Activated T-cell treated with anti-CD3 and anti-CD28 coated beads, Interleukin-2, amount 50 U/mL, for 24 hours (primary cell): Measurements from ENCODE around the gene PIGP.
"Not testable (repeated sequence)": the region's sequence is repeated elsewhere in the genome, so short reads cannot be mapped to it uniquely, and the experiment has no call there.

Experiments
- DNase-seq: peaks from one replicate; pipeline ENCODE4 v3.0.0-alpha.2; 2020
- H3K27ac Mint-ChIP-seq: 2 replicates; pipeline ENCODE4 v1.8.0; 2020; ENCODE audit warnings: mild to moderate bottlenecking, mixed read lengths
- H3K27me3 Mint-ChIP-seq: 2 replicates; pipeline ENCODE4 v1.8.0; 2020; ENCODE audit warnings: mixed read lengths
- H3K36me3 Mint-ChIP-seq: 2 replicates; pipeline ENCODE4 v1.8.0; 2020; ENCODE audit warnings: low read depth, mixed read lengths
- H3K4me1 Mint-ChIP-seq: 2 replicates; pipeline ENCODE4 v1.8.0; 2020; ENCODE audit warnings: low read depth, mixed read lengths
- H3K4me3 Mint-ChIP-seq: 2 replicates; pipeline ENCODE4 v1.8.0; 2020; ENCODE audit warnings: mild to moderate bottlenecking, moderate library complexity, mixed read lengths
- H3K9me3 Mint-ChIP-seq: 2 replicates; pipeline ENCODE4 v1.8.0; 2020; ENCODE audit warnings: mixed read lengths

The PIGP gene

DNA sequence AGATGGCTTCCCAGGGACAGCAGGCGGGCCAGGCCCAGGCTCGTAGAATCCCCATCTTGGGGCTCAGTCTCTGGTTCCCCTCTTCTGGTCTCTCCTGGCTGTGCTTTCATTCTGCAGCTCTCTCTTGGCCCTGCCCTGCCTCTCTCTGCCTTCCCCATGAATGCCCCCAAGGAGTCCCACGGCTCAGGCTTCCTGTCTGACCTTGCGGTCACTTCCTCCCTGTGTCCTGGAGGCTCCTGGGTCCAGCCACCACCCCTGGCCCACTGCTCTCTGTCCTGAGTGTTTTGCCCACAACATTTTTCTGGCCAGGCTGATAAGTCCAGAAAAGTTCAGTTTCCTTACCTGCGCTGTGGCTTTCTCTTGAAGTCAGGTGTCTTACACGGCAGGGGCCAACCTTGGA lies 29.1 kb downstream of the PIGP start:
- DNase-seq, result no peak
- no peak overlapping the region for H3K4me3 Mint-ChIP-seq
- H3K9me3 Mint-ChIP-seq, result no peaks in the 10 kb centered on the region
- H3K4me1 Mint-ChIP-seq, result peaks cover 12% of the 10 kb centered on the region
- no peaks in the 10 kb centered on the region for H3K27me3 Mint-ChIP-seq
- no peaks in the 10 kb centered on the region for H3K36me3 Mint-ChIP-seq
- H3K27ac Mint-ChIP-seq, result no peak overlapping the region

GRCh38 chr21:37041706-37042271 lies 31.1 kb downstream of the PIGP start:
- no peaks in the 10 kb centered on the region for H3K9me3 Mint-ChIP-seq
- no peak overlapping the region for H3K27ac Mint-ChIP-seq
- no peaks in the 10 kb centered on the region for H3K36me3 Mint-ChIP-seq
- H3K4me1 Mint-ChIP-seq, result peaks cover 12% of the 10 kb centered on the region
- no peak overlapping the region for H3K4me3 Mint-ChIP-seq
- no peaks in the 10 kb centered on the region for H3K27me3 Mint-ChIP-seq
- no peak for DNase-seq

DNA sequence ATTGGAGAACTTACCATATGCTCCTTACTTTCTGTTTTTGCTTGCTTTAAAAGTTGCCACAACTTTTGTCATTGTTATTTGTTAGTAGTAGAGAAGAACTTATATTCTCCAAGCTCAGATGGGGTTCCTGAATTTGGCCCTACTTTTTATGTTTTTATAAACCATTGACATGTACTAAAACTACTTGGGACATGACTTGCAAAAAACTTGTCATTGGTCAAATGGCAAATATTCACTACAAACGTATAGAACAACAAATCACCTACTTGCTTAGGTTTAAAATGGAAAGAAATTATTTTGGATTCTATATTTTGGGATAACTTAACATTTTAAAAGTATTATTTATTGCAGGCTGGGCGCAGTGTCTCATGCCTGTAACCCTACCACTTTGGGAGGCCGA lies 32.7 kb downstream of the PIGP start:
- H3K4me3 Mint-ChIP-seq, result no peak overlapping the region
- H3K4me1 Mint-ChIP-seq, result peaks cover 6% of the 10 kb centered on the region
- H3K9me3 Mint-ChIP-seq, result no peaks in the 10 kb centered on the region

DNA sequence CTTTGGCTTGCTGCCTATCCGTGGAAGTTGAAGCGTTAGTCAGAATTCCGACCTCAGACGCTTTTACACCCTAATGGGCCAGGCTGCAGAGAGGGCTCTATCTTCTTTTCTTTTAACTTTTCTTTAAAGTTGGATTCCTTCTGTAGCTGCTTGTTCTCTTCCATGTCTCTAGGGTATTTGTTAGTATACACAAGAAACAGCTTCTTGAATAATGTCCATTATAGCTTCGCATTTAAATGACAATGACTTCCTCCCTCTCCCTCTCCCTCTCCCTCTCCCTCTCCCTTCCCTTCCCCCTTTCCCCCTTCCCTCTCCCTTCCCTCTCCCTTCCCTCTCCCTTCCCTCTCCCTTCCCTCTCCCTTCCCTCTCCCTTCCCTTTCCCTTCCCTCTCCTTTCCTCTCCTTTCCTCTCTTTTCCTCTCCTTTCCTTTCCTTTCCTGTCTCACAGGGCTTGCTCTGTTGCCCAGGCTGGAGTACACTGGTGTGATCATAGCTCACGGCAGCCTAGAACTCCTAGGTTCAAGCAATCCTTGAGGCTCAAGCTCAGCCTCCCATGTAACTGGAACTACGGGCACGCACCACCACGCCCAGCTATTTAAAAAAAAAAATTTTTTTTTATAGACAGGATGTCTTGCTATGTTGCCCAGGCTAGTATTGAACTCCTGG lies 33.3 kb downstream of the PIGP start:
- no peak overlapping the region for H3K27ac Mint-ChIP-seq
- no peak for DNase-seq
- H3K4me3 Mint-ChIP-seq, result no peak overlapping the region
- H3K27me3 Mint-ChIP-seq, result no peaks in the 10 kb centered on the region
- H3K9me3 Mint-ChIP-seq, result no peaks in the 10 kb centered on the region
- H3K36me3 Mint-ChIP-seq, result no peaks in the 10 kb centered on the region
- H3K4me1 Mint-ChIP-seq, result peaks cover under 1% of the 10 kb centered on the region

More for the DNA sequence above, 32.7 kb downstream of the PIGP start:
- Mint-ChIP-seq H3K27me3 (no peaks in the 10 kb centered on the region), H3K27ac (no peak overlapping the region), H3K36me3 (no peaks in the 10 kb centered on the region)
- DNase-seq, result no peak

DNA sequence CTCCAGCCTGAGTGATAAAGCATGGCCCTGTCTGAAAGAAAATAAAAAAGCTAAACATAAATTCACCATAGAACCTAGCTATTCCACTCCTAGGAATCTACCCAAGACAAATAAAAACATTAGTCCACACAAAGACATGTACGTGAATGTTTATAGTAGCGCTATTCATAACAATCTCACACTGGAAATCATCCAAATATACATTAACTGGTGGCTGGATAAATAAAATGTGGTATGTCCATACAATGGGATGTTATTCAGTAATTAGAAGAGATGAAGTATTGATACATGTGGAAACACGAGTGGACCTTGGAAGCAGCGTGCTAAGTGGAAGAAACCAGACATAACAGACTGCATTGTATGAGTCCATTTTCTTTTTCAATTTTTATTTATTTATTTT lies 36.7 kb downstream of the PIGP start:
- peaks cover 3% of the 10 kb centered on the region for H3K4me1 Mint-ChIP-seq
- H3K27ac Mint-ChIP-seq, result no peak overlapping the region
- no peaks in the 10 kb centered on the region for H3K9me3 Mint-ChIP-seq
- DNase-seq, result no peak
- H3K36me3 Mint-ChIP-seq, result no peaks in the 10 kb centered on the region
- no peaks in the 10 kb centered on the region for H3K27me3 Mint-ChIP-seq
- H3K4me3 Mint-ChIP-seq, result no peak overlapping the region

- not testable (repeated sequence) for DNase-seq, H3K27me3 Mint-ChIP-seq, H3K4me1 Mint-ChIP-seq, H3K27ac Mint-ChIP-seq, H3K4me3 Mint-ChIP-seq, H3K9me3 Mint-ChIP-seq, H3K36me3 Mint-ChIP-seq
Observed at GRCh38 chr21:37034394-37034793, 38.5 kb downstream of the PIGP start.

GRCh38 chr21:37032877-37033471 lies 39.9 kb downstream of the PIGP start:
- Mint-ChIP-seq H3K4me1 (peaks cover 3% of the 10 kb centered on the region), H3K27me3 (no peaks in the 10 kb centered on the region), H3K36me3 (no peaks in the 10 kb centered on the region), H3K4me3 (no peak overlapping the region), H3K9me3 (no peaks in the 10 kb centered on the region), H3K27ac (no peak overlapping the region)
- no peak for DNase-seq

DNA sequence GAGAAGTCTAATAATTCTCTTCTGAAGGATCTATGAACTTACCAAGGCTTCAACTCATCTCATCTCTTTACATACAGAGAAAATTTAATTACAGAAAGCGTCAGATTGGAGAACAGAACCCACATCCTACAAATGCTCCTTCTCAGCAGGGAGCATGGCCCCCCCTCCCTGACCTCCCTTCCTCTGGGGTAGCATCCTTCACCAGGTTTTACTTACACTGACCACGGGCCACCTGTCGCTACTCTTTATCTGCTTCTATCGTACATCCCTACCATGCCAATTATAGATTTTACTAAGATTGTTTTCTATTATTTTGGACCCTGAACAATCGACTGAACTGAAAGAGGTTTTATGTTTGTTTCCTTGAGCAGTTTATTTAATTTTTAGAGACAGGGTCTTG lies 40.6 kb downstream of the PIGP start:
- no peak for DNase-seq
- H3K27ac Mint-ChIP-seq, result no peak overlapping the region
- no peaks in the 10 kb centered on the region for H3K36me3 Mint-ChIP-seq
- no peak overlapping the region for H3K4me3 Mint-ChIP-seq
- H3K9me3 Mint-ChIP-seq, result no peaks in the 10 kb centered on the region
- H3K4me1 Mint-ChIP-seq, result peaks cover 3% of the 10 kb centered on the region
- no peaks in the 10 kb centered on the region for H3K27me3 Mint-ChIP-seq

- Mint-ChIP-seq H3K4me3 (no peak overlapping the region), H3K4me1 (peaks cover 3% of the 10 kb centered on the region), H3K9me3 (no peaks in the 10 kb centered on the region), H3K27ac (no peak overlapping the region), H3K27me3 (no peaks in the 10 kb centered on the region), H3K36me3 (no peaks in the 10 kb centered on the region)
- DNase-seq, result no peak
Observed at GRCh38 chr21:37030864-37031263, 42.0 kb downstream of the PIGP start.

DNA sequence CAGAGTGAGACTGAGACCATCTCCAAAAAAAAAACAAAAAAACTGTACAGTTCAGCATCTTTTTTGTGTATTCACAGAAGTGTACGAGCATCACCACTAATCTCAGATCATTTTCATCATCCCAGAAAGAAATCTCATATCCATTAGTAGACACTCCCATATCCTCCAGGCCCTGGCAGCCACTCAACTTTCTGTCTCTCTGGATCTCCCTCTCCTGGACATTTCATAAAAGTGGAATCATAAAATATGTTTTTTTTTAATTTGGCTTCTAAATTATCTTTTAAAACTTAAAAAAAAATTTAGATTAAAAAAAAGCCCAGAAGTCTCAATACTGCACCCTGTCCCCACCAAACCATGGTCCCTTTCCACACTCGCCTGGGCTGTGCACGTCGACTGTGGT lies 44.3 kb downstream of the PIGP start:
- no peak for DNase-seq

DNA sequence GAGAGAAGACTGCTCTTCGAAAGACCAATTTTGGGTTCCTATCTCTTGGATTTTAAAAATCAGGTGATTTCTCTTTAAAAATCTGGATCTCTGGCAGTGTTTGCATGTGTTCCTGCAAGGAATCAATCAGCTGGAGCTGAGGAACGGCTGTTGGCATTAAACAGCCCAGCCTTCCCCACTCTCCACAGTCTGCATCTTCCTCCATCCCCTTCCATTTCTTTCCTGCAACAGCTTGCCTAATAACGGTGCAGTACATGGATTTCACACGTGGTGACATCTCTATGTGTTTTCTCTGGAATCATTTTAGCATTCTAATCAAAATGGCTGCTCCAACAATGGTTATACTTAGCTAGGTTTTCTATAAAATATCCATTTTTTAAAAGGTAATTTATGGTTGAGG lies 46.4 kb downstream of the PIGP start:
- H3K36me3 Mint-ChIP-seq, result no peaks in the 10 kb centered on the region
- H3K9me3 Mint-ChIP-seq, result no peaks in the 10 kb centered on the region
- H3K27me3 Mint-ChIP-seq, result no peaks in the 10 kb centered on the region
- H3K4me3 Mint-ChIP-seq, result no peak overlapping the region
- H3K27ac Mint-ChIP-seq, result no peak overlapping the region
- H3K4me1 Mint-ChIP-seq, result no peaks in the 10 kb centered on the region
- no peak for DNase-seq

More for the DNA sequence above, 44.3 kb downstream of the PIGP start:
- peaks cover 3% of the 10 kb centered on the region for H3K4me1 Mint-ChIP-seq
- H3K4me3 Mint-ChIP-seq, result no peak overlapping the region
- no peaks in the 10 kb centered on the region for H3K36me3 Mint-ChIP-seq
- no peak overlapping the region for H3K27ac Mint-ChIP-seq
- no peaks in the 10 kb centered on the region for H3K27me3 Mint-ChIP-seq
- H3K9me3 Mint-ChIP-seq, result no peaks in the 10 kb centered on the region

DNA sequence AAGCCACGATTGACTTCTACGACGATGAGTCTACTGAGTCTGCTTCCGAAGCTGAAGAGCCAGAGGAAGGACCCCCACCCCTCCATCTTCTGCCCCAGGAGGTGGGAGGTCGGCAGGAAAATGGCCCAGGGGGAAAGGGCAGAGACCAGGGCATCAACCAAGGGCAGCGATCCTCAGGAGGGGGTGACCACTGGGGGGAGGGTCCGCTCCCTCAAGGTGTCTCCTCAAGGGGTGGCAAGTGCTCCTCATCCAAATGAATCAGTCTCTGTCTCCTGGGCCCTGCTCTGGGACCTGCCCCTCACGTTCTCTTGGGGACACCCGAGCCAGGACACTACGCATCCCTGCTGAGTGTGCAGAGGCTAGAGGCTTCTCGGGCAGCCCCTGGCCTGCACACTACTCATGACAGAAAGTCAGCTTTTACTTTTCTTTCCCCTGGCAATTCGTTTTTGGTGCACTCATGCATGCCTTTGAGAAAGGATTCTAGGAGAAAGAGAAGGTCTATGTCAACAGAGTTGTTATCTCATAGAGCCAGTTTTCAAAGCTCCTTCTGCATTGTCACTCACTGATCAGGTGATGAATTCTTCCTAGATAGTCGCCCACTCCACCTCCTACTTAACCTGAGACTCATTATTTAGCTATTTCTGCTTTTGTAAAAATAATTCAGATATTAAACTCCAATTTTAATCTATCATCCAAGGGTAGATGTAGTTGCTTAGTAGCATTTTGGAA lies 54.8 kb downstream of the PIGP start:
- Mint-ChIP-seq H3K9me3 (no peaks in the 10 kb centered on the region), H3K4me1 (no peaks in the 10 kb centered on the region), H3K4me3 (no peak overlapping the region), H3K36me3 (no peaks in the 10 kb centered on the region), H3K27ac (no peak overlapping the region), H3K27me3 (peaks cover 12% of the 10 kb centered on the region)
- DNase-seq, result no peak
